ENCODE data around the gene VPS26C. TPM values are rescaled to one million over a fixed set of nuclear protein-coding genes. Genes with fewer than 3 reads are reported as not detected.

VPS26C gene
- total and polyA plus RNA-seq, 10 of the 15 experiments (the other 5 are each of a cell fraction or from before 2014, with no cell fraction given), result 32.5 to 65.1 (median 48.0) TPM

DNA sequence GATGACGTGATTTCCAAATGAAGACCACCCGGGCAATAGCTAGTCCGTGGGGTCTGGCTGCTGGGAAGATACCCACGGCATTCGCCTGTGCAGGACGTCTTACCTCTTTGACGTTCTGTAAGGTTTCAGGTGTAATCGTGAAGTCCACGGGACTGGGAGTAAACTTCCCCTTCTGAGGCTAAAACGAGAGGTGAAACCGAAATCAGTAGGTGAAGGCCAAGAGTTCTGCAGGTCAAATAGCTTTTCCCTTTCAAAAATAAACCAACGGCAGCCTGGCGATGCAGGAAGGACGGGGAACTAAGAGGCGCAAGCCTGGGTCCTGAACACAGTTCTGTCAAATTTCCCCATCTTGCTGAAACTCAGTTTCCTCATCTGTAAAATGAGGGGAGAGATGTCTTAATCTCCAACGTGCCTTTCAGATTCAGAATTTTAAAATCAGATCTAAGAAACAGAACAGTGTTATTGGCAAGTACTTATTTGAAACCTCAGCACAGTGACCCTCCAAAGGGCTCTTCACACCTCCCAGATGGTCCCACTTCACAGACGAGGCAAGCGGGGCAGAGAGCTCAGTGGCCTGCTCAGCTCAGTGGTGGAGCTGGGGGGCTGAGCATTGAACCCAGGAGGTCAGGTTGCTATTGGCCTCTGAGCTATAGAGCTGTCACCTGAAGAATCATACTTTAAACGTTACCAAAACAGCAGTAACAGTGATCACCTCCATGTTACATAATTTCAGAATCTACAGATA is 34.7 kb downstream of the VPS26C start (continued):
- TF ChIP-seq, protein P1, sequence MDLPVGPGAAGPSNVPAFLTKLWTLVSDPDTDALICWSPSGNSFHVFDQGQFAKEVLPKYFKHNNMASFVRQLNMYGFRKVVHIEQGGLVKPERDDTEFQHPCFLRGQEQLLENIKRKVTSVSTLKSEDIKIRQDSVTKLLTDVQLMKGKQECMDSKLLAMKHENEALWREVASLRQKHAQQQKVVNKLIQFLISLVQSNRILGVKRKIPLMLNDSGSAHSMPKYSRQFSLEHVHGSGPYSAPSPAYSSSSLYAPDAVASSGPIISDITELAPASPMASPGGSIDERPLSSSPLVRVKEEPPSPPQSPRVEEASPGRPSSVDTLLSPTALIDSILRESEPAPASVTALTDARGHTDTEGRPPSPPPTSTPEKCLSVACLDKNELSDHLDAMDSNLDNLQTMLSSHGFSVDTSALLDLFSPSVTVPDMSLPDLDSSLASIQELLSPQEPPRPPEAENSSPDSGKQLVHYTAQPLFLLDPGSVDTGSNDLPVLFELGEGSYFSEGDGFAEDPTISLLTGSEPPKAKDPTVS (IDR thresholded peaks at IDR 0.05; ENCODE audit: low read depth, low read length), result no peak
- peak; percentile 45; the same call in 1 of the 2 replicates for TF ChIP-seq CREM (IDR thresholded peaks at IDR 0.05; ENCODE audit: low read depth)
- peak; percentile 72; the same call in 1 of the 2 replicates for TF ChIP-seq IRF4 (IDR thresholded peaks at IDR 0.05; ENCODE audit: low read depth, low read length)
- no peak for TF ChIP-seq SPI1 (IDR thresholded peaks at IDR 0.05; ENCODE audit: borderline replicate concordance, insufficient read depth, low read depth, low read length)
- TF ChIP-seq NFYB (IDR thresholded peaks at IDR 0.05; ENCODE audit: insufficient read depth, low read depth, low read length), result no peak
- no peak for TF ChIP-seq FOXK2 (IDR thresholded peaks at IDR 0.05)
- no peak for TF ChIP-seq WRNIP1 (IDR thresholded peaks at IDR 0.05; ENCODE audit: borderline replicate concordance, low read depth, low read length)
- TF ChIP-seq RCOR1 (conservative IDR thresholded peaks at IDR 0.05; ENCODE audit: low read depth, low read length), result no peak
- TF ChIP-seq ZNF217 (IDR thresholded peaks at IDR 0.05), result no peak
- no peak for TF ChIP-seq SREBF1 (IDR thresholded peaks at IDR 0.05; ENCODE audit: low read length)
- TF ChIP-seq SIN3A (IDR thresholded peaks at IDR 0.05; ENCODE audit: low read depth, low read length), result no peak
- TF ChIP-seq, protein P2, sequence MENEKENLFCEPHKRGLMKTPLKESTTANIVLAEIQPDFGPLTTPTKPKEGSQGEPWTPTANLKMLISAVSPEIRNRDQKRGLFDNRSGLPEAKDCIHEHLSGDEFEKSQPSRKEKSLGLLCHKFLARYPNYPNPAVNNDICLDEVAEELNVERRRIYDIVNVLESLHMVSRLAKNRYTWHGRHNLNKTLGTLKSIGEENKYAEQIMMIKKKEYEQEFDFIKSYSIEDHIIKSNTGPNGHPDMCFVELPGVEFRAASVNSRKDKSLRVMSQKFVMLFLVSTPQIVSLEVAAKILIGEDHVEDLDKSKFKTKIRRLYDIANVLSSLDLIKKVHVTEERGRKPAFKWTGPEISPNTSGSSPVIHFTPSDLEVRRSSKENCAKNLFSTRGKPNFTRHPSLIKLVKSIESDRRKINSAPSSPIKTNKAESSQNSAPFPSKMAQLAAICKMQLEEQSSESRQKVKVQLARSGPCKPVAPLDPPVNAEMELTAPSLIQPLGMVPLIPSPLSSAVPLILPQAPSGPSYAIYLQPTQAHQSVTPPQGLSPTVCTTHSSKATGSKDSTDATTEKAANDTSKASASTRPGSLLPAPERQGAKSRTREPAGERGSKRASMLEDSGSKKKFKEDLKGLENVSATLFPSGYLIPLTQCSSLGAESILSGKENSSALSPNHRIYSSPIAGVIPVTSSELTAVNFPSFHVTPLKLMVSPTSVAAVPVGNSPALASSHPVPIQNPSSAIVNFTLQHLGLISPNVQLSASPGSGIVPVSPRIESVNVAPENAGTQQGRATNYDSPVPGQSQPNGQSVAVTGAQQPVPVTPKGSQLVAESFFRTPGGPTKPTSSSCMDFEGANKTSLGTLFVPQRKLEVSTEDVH (IDR thresholded peaks at IDR 0.05; ENCODE audit: low read depth, partially characterized antibody), result no peak
- TF ChIP-seq DPF2 (IDR thresholded peaks at IDR 0.05), result 0 out of 2 replicates have a peak, but pooled peaks have one; percentile 65
- peak; percentile 89 for TF ChIP-seq IKZF1 (conservative IDR thresholded peaks at IDR 0.05)
- TF ChIP-seq, protein P3, sequence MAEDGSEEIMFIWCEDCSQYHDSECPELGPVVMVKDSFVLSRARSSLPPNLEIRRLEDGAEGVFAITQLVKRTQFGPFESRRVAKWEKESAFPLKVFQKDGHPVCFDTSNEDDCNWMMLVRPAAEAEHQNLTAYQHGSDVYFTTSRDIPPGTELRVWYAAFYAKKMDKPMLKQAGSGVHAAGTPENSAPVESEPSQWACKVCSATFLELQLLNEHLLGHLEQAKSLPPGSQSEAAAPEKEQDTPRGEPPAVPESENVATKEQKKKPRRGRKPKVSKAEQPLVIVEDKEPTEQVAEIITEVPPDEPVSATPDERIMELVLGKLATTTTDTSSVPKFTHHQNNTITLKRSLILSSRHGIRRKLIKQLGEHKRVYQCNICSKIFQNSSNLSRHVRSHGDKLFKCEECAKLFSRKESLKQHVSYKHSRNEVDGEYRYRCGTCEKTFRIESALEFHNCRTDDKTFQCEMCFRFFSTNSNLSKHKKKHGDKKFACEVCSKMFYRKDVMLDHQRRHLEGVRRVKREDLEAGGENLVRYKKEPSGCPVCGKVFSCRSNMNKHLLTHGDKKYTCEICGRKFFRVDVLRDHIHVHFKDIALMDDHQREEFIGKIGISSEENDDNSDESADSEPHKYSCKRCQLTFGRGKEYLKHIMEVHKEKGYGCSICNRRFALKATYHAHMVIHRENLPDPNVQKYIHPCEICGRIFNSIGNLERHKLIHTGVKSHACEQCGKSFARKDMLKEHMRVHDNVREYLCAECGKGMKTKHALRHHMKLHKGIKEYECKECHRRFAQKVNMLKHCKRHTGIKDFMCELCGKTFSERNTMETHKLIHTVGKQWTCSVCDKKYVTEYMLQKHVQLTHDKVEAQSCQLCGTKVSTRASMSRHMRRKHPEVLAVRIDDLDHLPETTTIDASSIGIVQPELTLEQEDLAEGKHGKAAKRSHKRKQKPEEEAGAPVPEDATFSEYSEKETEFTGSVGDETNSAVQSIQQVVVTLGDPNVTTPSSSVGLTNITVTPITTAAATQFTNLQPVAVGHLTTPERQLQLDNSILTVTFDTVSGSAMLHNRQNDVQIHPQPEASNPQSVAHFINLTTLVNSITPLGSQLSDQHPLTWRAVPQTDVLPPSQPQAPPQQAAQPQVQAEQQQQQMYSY (CRISPR knock-in tag; IDR thresholded peaks at IDR 0.05), result no peak
- TF ChIP-seq, protein P4, sequence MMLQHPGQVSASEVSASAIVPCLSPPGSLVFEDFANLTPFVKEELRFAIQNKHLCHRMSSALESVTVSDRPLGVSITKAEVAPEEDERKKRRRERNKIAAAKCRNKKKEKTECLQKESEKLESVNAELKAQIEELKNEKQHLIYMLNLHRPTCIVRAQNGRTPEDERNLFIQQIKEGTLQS (IDR thresholded peaks at IDR 0.05; ENCODE audit: borderline replicate concordance, extremely low read depth, low read depth, low read length), result no peak
- no peak for TF ChIP-seq KLF5 (IDR thresholded peaks at IDR 0.05; ENCODE audit: partially characterized antibody)
- TF ChIP-seq, protein P5, sequence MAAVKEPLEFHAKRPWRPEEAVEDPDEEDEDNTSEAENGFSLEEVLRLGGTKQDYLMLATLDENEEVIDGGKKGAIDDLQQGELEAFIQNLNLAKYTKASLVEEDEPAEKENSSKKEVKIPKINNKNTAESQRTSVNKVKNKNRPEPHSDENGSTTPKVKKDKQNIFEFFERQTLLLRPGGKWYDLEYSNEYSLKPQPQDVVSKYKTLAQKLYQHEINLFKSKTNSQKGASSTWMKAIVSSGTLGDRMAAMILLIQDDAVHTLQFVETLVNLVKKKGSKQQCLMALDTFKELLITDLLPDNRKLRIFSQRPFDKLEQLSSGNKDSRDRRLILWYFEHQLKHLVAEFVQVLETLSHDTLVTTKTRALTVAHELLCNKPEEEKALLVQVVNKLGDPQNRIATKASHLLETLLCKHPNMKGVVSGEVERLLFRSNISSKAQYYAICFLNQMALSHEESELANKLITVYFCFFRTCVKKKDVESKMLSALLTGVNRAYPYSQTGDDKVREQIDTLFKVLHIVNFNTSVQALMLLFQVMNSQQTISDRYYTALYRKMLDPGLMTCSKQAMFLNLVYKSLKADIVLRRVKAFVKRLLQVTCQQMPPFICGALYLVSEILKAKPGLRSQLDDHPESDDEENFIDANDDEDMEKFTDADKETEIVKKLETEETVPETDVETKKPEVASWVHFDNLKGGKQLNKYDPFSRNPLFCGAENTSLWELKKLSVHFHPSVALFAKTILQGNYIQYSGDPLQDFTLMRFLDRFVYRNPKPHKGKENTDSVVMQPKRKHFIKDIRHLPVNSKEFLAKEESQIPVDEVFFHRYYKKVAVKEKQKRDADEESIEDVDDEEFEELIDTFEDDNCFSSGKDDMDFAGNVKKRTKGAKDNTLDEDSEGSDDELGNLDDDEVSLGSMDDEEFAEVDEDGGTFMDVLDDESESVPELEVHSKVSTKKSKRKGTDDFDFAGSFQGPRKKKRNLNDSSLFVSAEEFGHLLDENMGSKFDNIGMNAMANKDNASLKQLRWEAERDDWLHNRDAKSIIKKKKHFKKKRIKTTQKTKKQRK (IDR thresholded peaks at IDR 0.05; ENCODE audit: low read depth, low read length), result no peak
